Neural cell (in vitro differentiated cells): Measurements from ENCODE around the gene NPAS3.

Experiments used
- EP300 ChIP-seq: fragments of 450-650 bp; conservative IDR thresholded peaks from 2 replicates; pipeline ENCODE4 v1.6.1; 2014; ENCODE audit warnings: antibody characterized with exemption, mild to moderate bottlenecking, moderate library complexity; ENCODE audit not compliant: poor library complexity, severe bottlenecking
- EZH2 ChIP-seq: fragments of 200-600, 300-800 bp; shearing (Covaris generic), sonication (generic); IDR thresholded peaks from 2 replicates; pipeline ENCODE4 v1.6.1; 2014; ENCODE audit warnings: antibody characterized with exemption, low read length, borderline replicate concordance, mild to moderate bottlenecking; ENCODE audit not compliant: insufficient read depth, poor library complexity, severe bottlenecking
- MXI1 ChIP-seq: fragments of 450-650 bp; conservative IDR thresholded peaks from 2 replicates; pipeline ENCODE4 v1.6.1; 2014; ENCODE audit warnings: antibody characterized with exemption, mild to moderate bottlenecking; ENCODE audit not compliant: poor library complexity, severe bottlenecking
- TAF1 ChIP-seq: IDR thresholded peaks from 2 replicates; pipeline ENCODE4 v1.6.1; 2012; ENCODE audit warnings: low read depth
- TF ChIP-seq, protein P1 (sequence below): fragments of 450-650 bp; IDR thresholded peaks from 2 replicates; pipeline ENCODE4 v1.5.1; 2014; ENCODE audit warnings: antibody characterized with exemption, mild to moderate bottlenecking, moderate library complexity; ENCODE audit not compliant: poor library complexity, severe bottlenecking
- TF ChIP-seq, protein P2 (sequence below): IDR thresholded peaks from 2 replicates; pipeline ENCODE4 v1.6.1; 2012; ENCODE audit warnings: borderline replicate concordance

DNA sequence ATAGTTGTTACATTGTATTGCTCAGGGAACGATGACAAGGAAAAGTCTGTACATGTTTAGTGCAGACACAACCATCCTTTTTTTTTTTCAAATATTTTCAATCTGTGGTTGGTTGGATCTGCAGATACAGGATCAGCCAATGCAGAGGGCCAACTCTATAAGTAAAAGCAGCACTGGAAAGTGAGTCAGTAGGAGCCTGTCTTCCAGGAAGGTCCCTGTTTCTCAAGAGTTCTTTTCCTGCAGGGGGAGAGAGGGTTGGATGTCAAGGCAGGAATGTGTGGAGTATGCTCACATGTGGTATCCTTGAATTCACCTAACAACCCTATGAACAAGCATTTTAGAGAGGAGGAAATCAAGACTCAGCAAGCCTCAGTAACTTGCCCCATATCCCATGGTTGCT lies 409.1 kb downstream of the NPAS3 start:
- TF ChIP-seq EZH2, result no peak
- TF ChIP-seq, protein P1, sequence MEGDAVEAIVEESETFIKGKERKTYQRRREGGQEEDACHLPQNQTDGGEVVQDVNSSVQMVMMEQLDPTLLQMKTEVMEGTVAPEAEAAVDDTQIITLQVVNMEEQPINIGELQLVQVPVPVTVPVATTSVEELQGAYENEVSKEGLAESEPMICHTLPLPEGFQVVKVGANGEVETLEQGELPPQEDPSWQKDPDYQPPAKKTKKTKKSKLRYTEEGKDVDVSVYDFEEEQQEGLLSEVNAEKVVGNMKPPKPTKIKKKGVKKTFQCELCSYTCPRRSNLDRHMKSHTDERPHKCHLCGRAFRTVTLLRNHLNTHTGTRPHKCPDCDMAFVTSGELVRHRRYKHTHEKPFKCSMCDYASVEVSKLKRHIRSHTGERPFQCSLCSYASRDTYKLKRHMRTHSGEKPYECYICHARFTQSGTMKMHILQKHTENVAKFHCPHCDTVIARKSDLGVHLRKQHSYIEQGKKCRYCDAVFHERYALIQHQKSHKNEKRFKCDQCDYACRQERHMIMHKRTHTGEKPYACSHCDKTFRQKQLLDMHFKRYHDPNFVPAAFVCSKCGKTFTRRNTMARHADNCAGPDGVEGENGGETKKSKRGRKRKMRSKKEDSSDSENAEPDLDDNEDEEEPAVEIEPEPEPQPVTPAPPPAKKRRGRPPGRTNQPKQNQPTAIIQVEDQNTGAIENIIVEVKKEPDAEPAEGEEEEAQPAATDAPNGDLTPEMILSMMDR, result no peak
- TF ChIP-seq, protein P2, sequence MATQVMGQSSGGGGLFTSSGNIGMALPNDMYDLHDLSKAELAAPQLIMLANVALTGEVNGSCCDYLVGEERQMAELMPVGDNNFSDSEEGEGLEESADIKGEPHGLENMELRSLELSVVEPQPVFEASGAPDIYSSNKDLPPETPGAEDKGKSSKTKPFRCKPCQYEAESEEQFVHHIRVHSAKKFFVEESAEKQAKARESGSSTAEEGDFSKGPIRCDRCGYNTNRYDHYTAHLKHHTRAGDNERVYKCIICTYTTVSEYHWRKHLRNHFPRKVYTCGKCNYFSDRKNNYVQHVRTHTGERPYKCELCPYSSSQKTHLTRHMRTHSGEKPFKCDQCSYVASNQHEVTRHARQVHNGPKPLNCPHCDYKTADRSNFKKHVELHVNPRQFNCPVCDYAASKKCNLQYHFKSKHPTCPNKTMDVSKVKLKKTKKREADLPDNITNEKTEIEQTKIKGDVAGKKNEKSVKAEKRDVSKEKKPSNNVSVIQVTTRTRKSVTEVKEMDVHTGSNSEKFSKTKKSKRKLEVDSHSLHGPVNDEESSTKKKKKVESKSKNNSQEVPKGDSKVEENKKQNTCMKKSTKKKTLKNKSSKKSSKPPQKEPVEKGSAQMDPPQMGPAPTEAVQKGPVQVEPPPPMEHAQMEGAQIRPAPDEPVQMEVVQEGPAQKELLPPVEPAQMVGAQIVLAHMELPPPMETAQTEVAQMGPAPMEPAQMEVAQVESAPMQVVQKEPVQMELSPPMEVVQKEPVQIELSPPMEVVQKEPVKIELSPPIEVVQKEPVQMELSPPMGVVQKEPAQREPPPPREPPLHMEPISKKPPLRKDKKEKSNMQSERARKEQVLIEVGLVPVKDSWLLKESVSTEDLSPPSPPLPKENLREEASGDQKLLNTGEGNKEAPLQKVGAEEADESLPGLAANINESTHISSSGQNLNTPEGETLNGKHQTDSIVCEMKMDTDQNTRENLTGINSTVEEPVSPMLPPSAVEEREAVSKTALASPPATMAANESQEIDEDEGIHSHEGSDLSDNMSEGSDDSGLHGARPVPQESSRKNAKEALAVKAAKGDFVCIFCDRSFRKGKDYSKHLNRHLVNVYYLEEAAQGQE, result no peak
- TF ChIP-seq EP300, result no peak
- no peak for TF ChIP-seq TAF1
- no peak for TF ChIP-seq MXI1
